Naive B cell (primary cell): ENCODE results near the gene LHX5. TPM values are rescaled to one million over a fixed set of nuclear protein-coding genes. Genes with fewer than 3 reads are reported as not detected.

ENCODE experiments used
- ATAC-seq, 2 donors: fragments of 150-1000 bp; cut with Tn5 transposase; 2 replicates each; pipeline ENCODE4 v1.10.0; 2021; ENCODE audit warnings: low read depth in 2 of 2, mild to moderate bottlenecking in 2 of 2, moderate library complexity in 2 of 2
- DNase-seq: peaks from one replicate; pipeline ENCODE4 v3.0.0; 2022
- H3K27ac Mint-ChIP-seq, 6 donors: one replicate each; pipeline ENCODE4 v1.8.0; 2020 to 2022; ENCODE audit warnings: mild to moderate bottlenecking in 6 of 6, mixed read lengths in 6 of 6, moderate library complexity in 5 of 6, inconsistent platforms in 2 of 6
- H3K27me3 Mint-ChIP-seq, 3 donors: one replicate each; pipeline ENCODE4 v1.8.0; 2021 to 2022; ENCODE audit warnings: mixed read lengths in 3 of 3, mild to moderate bottlenecking in 1 of 3
- H3K36me3 Mint-ChIP-seq, 2 donors: one replicate each; pipeline ENCODE4 v1.8.0; 2020 to 2022; ENCODE audit warnings: mixed read lengths in 2 of 2, inconsistent platforms in 1 of 2, mild to moderate bottlenecking in 1 of 2
- H3K4me1 Mint-ChIP-seq, 3 donors: one replicate each; pipeline ENCODE4 v1.8.0; 2020 to 2022; ENCODE audit warnings: mixed read lengths in 3 of 3, inconsistent platforms in 1 of 3, mild to moderate bottlenecking in 1 of 3, moderate library complexity in 1 of 3
- H3K4me3 Mint-ChIP-seq, 8 donors: one replicate each; pipeline ENCODE4 v1.8.0; 2020 to 2022; ENCODE audit warnings: mild to moderate bottlenecking in 8 of 8, mixed read lengths in 8 of 8, moderate library complexity in 8 of 8, inconsistent platforms in 2 of 8
- H3K9me3 Mint-ChIP-seq, 7 donors: one replicate each; pipeline ENCODE4 v1.8.0; 2020 to 2022; ENCODE audit warnings: mixed read lengths in 7 of 7, mild to moderate bottlenecking in 5 of 7, inconsistent platforms in 2 of 7, moderate library complexity in 1 of 7
- polyA plus RNA-seq, 6 donors: library from polyadenylated mRNA; unstranded; fragments of 300-500 nt; fragmentation: Illumina TruSeq; gene quantifications; one replicate each; pipeline ENCODE4 v1.2.3, GENCODE V29; 2021; ENCODE audit warnings: low read depth in 6 of 6

Gene LHX5
- polyA plus RNA-seq, 6 donors from 2014 or later, result not detected

DNA sequence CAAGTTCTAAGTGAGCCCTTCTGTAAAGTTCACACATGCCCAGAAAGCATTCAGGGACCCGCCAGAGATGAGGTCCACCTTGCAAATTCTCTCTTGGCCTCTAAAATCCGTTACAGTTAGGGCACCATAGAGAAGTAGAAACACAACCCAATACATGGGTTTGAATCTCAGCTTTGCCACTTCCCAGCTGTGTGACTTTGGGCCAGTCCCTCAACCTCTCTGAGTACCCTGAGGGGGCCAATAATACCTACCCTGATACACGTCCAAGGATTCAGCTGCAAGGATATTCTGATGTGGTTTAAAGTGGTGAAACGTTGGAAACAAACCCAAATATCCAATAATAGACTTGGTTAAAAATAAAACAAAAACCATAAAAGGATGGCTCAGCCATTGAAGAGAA lies 11.7 kb downstream of the LHX5 start:
- peak overlapping the region in 1 of 8 donors; percentile 57 for H3K4me3 Mint-ChIP-seq
- no peak overlapping the region for H3K27ac Mint-ChIP-seq
- peaks cover 17 to 23% (median 23%) of the 10 kb centered on the region in 3 donors for H3K4me1 Mint-ChIP-seq
- H3K36me3 Mint-ChIP-seq, result peaks cover 5 to 17% of the 10 kb centered on the region in 2 donors
- H3K9me3 Mint-ChIP-seq, result peaks cover 0 to 12% (median 3%) of the 10 kb centered on the region in 7 donors
- ATAC-seq, result no peak
- H3K27me3 Mint-ChIP-seq, result peaks cover 71 to 89% (median 86%) of the 10 kb centered on the region in 3 donors
- no peak for DNase-seq

DNA sequence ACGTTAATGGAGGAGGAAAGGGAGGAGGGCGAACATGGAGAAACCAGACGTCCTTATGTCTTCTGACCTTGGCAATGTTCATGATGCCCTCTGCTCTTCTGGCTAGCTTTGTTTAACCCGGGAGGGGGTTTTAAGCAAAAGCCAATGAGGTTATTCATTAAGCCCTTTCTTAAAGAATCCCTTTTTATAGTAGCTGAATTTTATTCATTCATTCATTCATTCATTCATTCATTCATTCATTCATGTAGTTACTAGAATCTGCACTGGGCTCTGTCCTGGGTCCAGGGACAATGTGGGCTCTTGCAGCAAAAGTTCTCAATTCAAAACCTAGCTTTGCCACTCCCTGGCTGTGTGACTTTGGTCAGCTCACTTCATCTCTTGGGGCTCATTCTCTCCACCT lies 14.0 kb downstream of the LHX5 start:
- peaks cover 0 to 6% of the 10 kb centered on the region in 2 donors for H3K36me3 Mint-ChIP-seq
- ATAC-seq, result no peak
- no peak overlapping the region for H3K4me3 Mint-ChIP-seq
- DNase-seq, result no peak
- peaks cover 0 to 7% (median 0%) of the 10 kb centered on the region in 7 donors for H3K9me3 Mint-ChIP-seq
- H3K4me1 Mint-ChIP-seq, result peaks cover 4 to 8% (median 5%) of the 10 kb centered on the region in 3 donors
- no peak overlapping the region for H3K27ac Mint-ChIP-seq
- H3K27me3 Mint-ChIP-seq, result peaks cover 57 to 73% (median 67%) of the 10 kb centered on the region in 3 donors

DNA sequence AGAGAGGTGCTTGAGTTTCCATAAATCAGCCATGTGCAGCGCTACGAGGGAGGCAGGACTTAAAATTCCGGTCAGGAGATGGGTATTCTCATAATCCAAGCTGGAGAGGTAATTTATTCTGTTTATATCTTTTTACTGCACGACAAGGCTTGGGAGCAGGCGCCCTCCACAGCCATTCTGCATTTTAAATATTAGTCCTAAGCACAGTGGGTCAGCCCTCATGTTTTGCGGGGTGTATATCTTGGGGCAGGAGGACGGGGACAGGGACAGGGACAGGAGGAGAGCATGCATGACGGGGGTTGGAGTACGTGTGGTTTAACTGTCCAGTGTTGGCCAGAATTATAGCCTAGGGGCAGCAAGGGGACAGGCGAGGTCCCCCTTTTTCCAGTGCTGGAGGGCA lies 14.5 kb downstream of the LHX5 start:
- Mint-ChIP-seq H3K27me3 (peaks cover 52 to 68% (median 62%) of the 10 kb centered on the region in 3 donors), H3K27ac (no peak overlapping the region), H3K36me3 (peaks cover 0 to under 1% of the 10 kb centered on the region in 2 donors), H3K4me3 (no peak overlapping the region), H3K4me1 (peaks cover 0 to 3% (median under 1%) of the 10 kb centered on the region in 3 donors), H3K9me3 (peaks cover 0 to 7% (median 0%) of the 10 kb centered on the region in 7 donors)
- DNase-seq (no peak), ATAC-seq (no peak)

DNA sequence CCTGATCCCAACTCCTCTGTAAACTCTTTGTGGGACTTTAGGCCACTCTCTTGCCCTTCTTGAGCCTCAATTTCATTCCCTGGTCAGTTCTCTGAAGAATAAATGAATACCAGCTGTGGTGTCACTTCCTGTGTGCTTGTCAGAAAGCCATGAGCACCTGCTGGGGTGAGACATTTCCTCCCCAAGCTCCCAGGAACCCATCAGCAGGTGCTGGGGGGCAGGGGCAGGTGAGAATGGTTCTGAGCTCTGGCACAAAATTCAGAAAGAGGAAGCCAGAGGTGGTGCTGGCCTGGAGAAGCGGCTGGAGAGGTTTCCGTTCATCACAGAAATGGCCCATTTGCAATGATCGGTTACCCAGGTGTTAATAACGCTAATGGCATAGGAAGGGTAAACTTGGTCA lies 14.9 kb downstream of the LHX5 start:
- Mint-ChIP-seq H3K27me3 (peaks cover 50 to 65% (median 58%) of the 10 kb centered on the region in 3 donors), H3K4me1 (no peaks in the 10 kb centered on the region), H3K36me3 (no peaks in the 10 kb centered on the region), H3K4me3 (no peak overlapping the region), H3K27ac (no peak overlapping the region), H3K9me3 (peaks cover 0 to 3% (median 0%) of the 10 kb centered on the region in 7 donors)
- no peak for ATAC-seq
- no peak for DNase-seq

DNA sequence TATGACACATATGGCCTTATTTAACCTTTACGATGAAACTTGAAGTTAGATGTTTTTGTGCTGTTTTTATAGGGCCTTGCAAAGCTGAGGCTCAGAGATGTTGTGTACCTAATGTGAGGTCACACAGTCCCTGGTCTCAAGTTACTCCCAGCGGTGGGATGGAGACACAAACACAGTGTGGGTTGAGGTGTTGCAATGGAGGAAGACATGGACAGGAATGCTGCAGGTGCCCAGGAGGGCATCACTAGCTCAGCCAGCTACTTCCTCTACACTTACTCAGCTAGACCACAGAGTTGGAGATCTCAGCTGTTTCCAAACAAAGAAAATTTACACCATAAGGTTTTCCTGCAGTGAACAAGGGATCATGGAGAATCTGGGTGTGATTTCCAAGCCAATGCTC lies 15.5 kb downstream of the LHX5 start:
- H3K4me3 Mint-ChIP-seq, result no peak overlapping the region
- H3K36me3 Mint-ChIP-seq, result no peaks in the 10 kb centered on the region
- H3K27ac Mint-ChIP-seq, result no peak overlapping the region
- peaks cover 45 to 60% (median 52%) of the 10 kb centered on the region in 3 donors for H3K27me3 Mint-ChIP-seq
- ATAC-seq (no peak), DNase-seq (no peak)
- H3K9me3 Mint-ChIP-seq, result peaks cover 0 to 1% (median 0%) of the 10 kb centered on the region in 7 donors
- H3K4me1 Mint-ChIP-seq, result no peaks in the 10 kb centered on the region

DNA sequence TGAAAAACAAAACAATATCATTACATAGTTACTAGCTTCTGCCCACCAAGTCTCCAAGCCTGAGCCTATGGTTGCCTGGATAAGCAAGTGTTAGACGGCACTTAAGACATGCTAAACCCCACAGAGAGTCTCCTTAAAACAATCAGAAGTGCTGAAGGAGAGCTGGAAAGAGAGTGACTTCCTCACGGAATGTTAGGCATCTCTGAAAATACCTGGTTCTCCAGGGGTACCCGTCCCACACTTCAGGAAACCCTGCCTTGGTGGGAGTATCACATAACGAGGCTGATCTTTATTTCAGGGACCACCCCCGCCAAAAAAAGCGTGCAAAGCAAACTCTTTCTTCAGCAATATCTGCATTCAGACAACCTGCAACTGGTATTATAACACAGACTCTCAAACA lies 18.3 kb downstream of the LHX5 start:
- H3K4me3 Mint-ChIP-seq, result no peak overlapping the region
- DNase-seq, result no peak
- H3K4me1 Mint-ChIP-seq, result peaks cover 0 to 7% (median 0%) of the 10 kb centered on the region in 3 donors
- no peak overlapping the region for H3K27ac Mint-ChIP-seq
- H3K27me3 Mint-ChIP-seq, result peaks cover 26 to 39% (median 31%) of the 10 kb centered on the region in 3 donors
- no peak for ATAC-seq
- peaks cover 0 to 1% (median 0%) of the 10 kb centered on the region in 7 donors for H3K9me3 Mint-ChIP-seq
- no peaks in the 10 kb centered on the region for H3K36me3 Mint-ChIP-seq

DNA sequence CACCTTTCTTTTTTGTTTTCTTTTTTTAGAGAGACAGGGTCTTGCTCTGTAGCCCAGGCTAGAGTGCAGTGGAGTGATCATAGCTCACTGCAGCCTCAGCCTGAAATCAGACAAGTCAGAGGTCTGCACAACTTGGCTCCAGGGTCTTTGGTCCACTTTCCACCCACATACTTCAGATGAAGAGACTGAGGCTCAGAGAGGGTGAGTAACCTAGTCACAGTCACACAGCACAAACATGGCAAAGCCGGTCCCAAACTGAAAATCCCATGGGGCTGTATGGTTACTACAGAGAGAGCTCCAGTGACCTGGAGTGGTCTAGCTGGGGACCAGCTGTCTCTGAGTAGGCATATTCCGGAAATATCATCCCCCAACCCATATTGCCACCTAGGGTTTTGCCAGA lies 19.2 kb downstream of the LHX5 start:
- Mint-ChIP-seq H3K4me3 (no peak overlapping the region), H3K27ac (no peak overlapping the region), H3K27me3 (peaks cover 20 to 39% (median 31%) of the 10 kb centered on the region in 3 donors), H3K36me3 (no peaks in the 10 kb centered on the region), H3K4me1 (peaks cover 0 to 9% (median 3%) of the 10 kb centered on the region in 3 donors), H3K9me3 (peaks cover 0 to 2% (median 0%) of the 10 kb centered on the region in 7 donors)
- DNase-seq (no peak), ATAC-seq (no peak)

DNA sequence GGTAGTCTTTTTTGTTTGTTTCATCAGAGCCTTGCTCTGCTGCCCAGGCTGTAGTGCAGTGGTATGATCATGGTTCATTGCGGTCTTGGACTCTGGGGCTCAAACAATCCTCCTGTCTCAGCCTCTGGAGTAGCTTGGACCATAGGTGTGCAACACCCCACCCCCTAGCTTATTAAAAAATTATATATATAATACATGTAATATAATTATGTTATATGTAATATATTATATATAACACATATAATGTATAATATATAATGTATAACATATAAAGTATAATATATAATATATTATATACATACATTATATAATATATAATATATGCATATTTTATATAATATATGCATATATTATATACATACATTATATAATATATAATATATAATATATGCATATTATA lies 21.8 kb downstream of the LHX5 start:
- ATAC-seq, result no peak
- no peak overlapping the region for H3K4me3 Mint-ChIP-seq
- peaks cover 0 to 17% (median 5%) of the 10 kb centered on the region in 7 donors for H3K9me3 Mint-ChIP-seq
- DNase-seq, result no peak
- no peak overlapping the region for H3K27ac Mint-ChIP-seq
- H3K4me1 Mint-ChIP-seq, result peaks cover 0 to 9% (median 4%) of the 10 kb centered on the region in 3 donors
- peaks cover 21 to 41% (median 39%) of the 10 kb centered on the region in 3 donors for H3K27me3 Mint-ChIP-seq
- H3K36me3 Mint-ChIP-seq, result peaks cover 0 to 13% of the 10 kb centered on the region in 2 donors

DNA sequence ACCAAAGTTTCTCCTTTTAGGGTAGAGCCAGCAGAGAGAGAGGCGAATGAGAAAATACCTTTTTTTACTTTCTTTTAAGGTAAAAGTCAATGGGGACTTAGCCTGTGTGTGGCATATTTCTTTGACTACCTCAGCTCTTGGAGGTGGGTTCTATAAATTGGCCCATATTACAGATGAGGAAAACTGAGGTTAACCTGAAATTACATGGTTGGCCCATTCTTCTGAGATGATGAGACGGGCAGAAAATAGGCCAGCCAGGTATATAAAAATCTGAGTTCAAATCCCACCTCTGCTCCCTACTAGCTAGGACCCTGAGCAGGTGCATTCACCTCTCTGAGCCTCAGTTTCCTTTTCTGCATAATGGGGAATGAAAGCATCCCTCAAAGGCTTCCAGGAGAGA lies 22.4 kb downstream of the LHX5 start:
- DNase-seq (no peak), ATAC-seq (no peak)
- no peak overlapping the region for H3K27ac Mint-ChIP-seq
- H3K9me3 Mint-ChIP-seq, result peaks cover 0 to 17% (median 5%) of the 10 kb centered on the region in 7 donors
- no peak overlapping the region for H3K4me3 Mint-ChIP-seq
- H3K36me3 Mint-ChIP-seq, result peaks cover 0 to 13% of the 10 kb centered on the region in 2 donors
- peaks cover 0 to 9% (median 4%) of the 10 kb centered on the region in 3 donors for H3K4me1 Mint-ChIP-seq
- H3K27me3 Mint-ChIP-seq, result peaks cover 21 to 46% (median 44%) of the 10 kb centered on the region in 3 donors

DNA sequence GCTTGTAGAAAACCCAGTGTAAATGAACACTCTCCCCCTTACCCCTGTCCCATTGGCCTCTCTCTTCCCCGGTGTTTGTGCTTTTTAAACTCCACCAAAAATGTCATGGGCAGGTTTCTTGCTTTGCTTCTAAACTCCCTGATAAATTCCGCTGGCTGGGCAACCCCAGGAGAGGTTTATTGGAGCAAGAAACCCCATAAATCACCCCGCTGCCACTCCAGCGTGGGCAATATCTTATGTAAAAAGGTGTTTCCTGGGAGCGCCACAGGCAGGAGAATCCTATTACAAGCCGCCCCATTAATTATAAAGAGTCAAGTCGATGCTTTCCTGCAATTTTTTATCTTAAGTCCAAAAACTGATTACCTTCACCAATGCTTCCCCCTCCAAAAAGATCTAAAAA lies 22.8 kb downstream of the LHX5 start:
- Mint-ChIP-seq H3K36me3 (peaks cover 0 to 13% of the 10 kb centered on the region in 2 donors), H3K27me3 (peaks cover 21 to 50% (median 47%) of the 10 kb centered on the region in 3 donors), H3K9me3 (peaks cover 0 to 17% (median 5%) of the 10 kb centered on the region in 7 donors), H3K4me3 (no peak overlapping the region), H3K27ac (no peak overlapping the region), H3K4me1 (peaks cover 0 to 9% (median 4%) of the 10 kb centered on the region in 3 donors)
- ATAC-seq, result no peak
- DNase-seq, result no peak

DNA sequence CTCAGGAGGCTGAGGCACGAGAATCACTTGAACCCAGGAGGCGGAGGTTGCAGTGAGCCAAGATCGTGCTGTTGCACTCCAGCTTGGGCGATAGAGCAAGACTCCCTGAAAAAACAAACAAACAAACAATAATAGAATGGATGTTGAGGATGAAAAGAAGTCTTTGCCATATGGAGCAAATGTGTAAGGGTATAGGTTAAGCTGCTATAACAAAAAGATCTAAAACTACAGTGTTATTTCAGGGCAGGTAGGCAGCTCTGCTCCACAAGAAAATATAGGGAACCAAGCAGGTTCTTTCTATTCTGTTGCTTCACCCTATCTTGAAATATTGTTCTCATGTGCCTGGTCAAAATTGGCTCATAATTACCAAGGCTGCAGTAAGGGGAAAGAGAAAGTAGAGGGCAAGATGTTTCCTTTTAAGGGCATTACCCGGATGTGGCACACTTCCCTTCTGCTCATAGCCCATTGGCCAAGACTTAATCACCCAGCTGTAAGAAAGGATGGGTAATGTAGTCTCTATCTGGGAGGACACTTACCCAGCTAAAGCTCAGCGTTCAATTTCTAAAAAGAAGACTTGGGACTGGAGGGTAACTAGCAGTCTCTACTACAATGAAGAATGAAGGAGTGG lies 26.0 kb downstream of the LHX5 start:
- DNase-seq (no peak), ATAC-seq (peak; percentile 40 to 42)
- Mint-ChIP-seq H3K4me1 (peaks cover 0 to 9% (median 4%) of the 10 kb centered on the region in 3 donors), H3K4me3 (peak overlapping the region in 1 of 8 donors; percentile 0), H3K27ac (peak overlapping the region in 1 of 6 donors; percentile 42), H3K27me3 (peaks cover 25 to 48% (median 47%) of the 10 kb centered on the region in 3 donors), H3K36me3 (peaks cover 0 to 13% of the 10 kb centered on the region in 2 donors), H3K9me3 (peaks cover 0 to 17% (median 5%) of the 10 kb centered on the region in 7 donors)

DNA sequence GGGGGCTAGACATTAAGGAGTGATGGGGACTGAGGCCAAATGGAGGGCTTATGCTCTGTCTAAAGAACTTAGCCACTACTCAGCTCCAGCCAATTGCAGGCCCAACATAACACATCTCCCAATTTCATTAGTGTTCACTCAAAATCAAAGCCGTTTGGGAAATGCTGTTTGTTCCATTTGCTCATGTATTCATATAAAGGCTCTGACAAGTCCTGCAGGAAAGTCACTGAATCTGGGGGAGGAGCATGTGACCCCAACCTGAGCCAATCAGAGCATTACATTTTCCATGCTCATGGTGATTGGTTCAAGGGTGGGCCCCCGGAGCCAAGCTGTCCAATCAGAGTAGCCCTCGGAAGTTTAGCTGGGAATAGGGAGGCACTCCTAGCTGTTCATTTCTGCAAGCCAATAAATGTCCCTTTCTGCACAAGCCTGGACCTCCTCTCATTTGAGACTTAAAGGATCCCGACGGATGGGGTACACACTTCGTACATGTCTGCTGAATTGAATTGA lies 28.6 kb downstream of the LHX5 start:
- DNase-seq, result no peak
- Mint-ChIP-seq H3K4me1 (peaks cover 0 to 4% (median under 1%) of the 10 kb centered on the region in 3 donors), H3K36me3 (peaks cover 0 to 13% of the 10 kb centered on the region in 2 donors), H3K27me3 (peaks cover 24 to 38% (median 37%) of the 10 kb centered on the region in 3 donors), H3K27ac (no peak overlapping the region), H3K4me3 (no peak overlapping the region), H3K9me3 (peaks cover 0 to 17% (median 5%) of the 10 kb centered on the region in 7 donors)
- no peak for ATAC-seq

DNA sequence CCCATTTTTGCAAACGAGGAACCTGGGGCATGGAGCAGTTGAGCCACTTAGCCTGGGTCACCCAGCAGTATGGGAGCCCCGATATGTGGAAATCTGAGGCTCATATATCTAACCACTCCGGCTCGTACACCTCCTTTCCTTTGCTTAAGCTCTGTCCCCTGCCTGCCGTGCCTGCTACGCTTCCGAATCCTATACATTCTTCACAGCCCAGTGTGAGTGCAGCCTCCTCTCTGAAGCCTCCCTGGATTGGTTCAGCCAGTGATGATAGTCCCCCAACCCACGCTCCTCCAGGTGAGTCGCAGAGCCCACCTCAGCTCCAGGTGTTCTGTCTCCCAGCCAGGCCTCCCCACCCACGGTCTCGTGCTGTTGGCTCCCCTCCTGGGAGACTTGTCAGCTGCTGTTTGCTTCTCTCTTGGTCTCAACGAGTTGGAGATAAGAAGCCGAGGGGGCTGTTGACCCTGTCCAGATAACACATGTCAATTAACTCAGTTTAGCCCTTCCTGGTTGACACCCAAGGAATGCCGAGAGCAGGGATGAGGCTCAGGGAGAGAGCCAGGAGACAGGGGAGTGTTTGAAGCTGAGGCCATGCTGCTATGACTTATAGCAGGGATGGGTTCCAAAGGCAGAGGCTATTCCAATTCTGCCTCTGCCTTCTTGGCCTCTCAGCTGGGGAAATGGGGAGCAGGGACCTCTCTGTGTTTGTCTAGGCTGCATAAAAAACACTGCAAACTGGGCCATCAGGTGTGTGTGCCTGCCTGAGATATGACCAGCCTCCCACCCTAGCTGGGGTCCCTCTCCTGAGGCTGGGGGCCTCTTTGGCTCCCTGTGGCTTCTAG lies 30.5 kb downstream of the LHX5 start:
- Mint-ChIP-seq H3K9me3 (peaks cover 0 to 15% (median 3%) of the 10 kb centered on the region in 7 donors), H3K27me3 (peaks cover 18 to 24% (median 21%) of the 10 kb centered on the region in 3 donors), H3K36me3 (peaks cover 0 to 10% of the 10 kb centered on the region in 2 donors), H3K4me3 (no peak overlapping the region), H3K4me1 (no peaks in the 10 kb centered on the region), H3K27ac (no peak overlapping the region)
- ATAC-seq, result no peak
- no peak for DNase-seq
